HG03108 (cell line): Measurements from ENCODE around the gene UNC79.

Experiments used
- ATAC-seq: cut with Tn5 transposase; IDR thresholded peaks from one replicate; pipeline ENCODE4 v1.9.1; 2021; ENCODE audit warnings: moderate library complexity; ENCODE audit not compliant: unreplicated experiment

Gene UNC79

GRCh38 chr14:93544212-93544611, 113.5 kb downstream of the UNC79 start:
- ATAC-seq = no peak

- no peak for ATAC-seq
These were observed 115.9 kb downstream of the UNC79 start for GRCh38 chr14:93546642-93547041.

- peak; percentile 86 for ATAC-seq
These were observed 117.5 kb downstream of the UNC79 start for GRCh38 chr14:93548102-93548843.

GRCh38 chr14:93549595-93549994, 118.9 kb downstream of the UNC79 start:
- ATAC-seq = no peak

- no peak for ATAC-seq
These were observed 134.2 kb downstream of the UNC79 start for GRCh38 chr14:93564918-93565317.

- no peak for ATAC-seq
These were observed 135.4 kb downstream of the UNC79 start for GRCh38 chr14:93566065-93566693.

GRCh38 chr14:93571275-93571674, 140.5 kb downstream of the UNC79 start:
- ATAC-seq = no peak

- no peak for ATAC-seq
These were observed 148.4 kb downstream of the UNC79 start for GRCh38 chr14:93579178-93579577.

- no peak for ATAC-seq
These were observed 151.8 kb downstream of the UNC79 start for GRCh38 chr14:93582516-93582915.

GRCh38 chr14:93587330-93587729, 156.6 kb downstream of the UNC79 start:
- ATAC-seq = no peak

GRCh38 chr14:93591506-93591905, 160.8 kb downstream of the UNC79 start:
- ATAC-seq = no peak

GRCh38 chr14:93592786-93593185, 162.0 kb downstream of the UNC79 start:
- ATAC-seq = no peak

- no peak for ATAC-seq
These were observed 175.4 kb downstream of the UNC79 start for GRCh38 chr14:93606091-93606490.

- no peak for ATAC-seq
These were observed 188.5 kb downstream of the UNC79 start for GRCh38 chr14:93619176-93619793.

GRCh38 chr14:93628048-93628447, 197.3 kb downstream of the UNC79 start:
- ATAC-seq = no peak

GRCh38 chr14:93629643-93630042, 198.9 kb downstream of the UNC79 start:
- no peak for ATAC-seq

- ATAC-seq = no peak
These were observed 208.1 kb downstream of the UNC79 start for GRCh38 chr14:93638790-93639189.

- no peak for ATAC-seq
These were observed 212.4 kb downstream of the UNC79 start for GRCh38 chr14:93643127-93643526.

GRCh38 chr14:93643676-93644075, 212.9 kb downstream of the UNC79 start:
- ATAC-seq = no peak

GRCh38 chr14:93645200-93645599, 214.5 kb downstream of the UNC79 start:
- ATAC-seq = no peak

GRCh38 chr14:93648440-93649168, 217.9 kb downstream of the UNC79 start:
- no peak for ATAC-seq

GRCh38 chr14:93654599-93654998, 223.9 kb downstream of the UNC79 start:
- ATAC-seq = no peak
